Frontal cortex (tissue), 4 donors: Measurements from ENCODE around the gene FEN1. TPM values are rescaled to one million over a fixed set of nuclear protein-coding genes. Genes with fewer than 3 reads are reported as not detected.

Experiments used
- DNase-seq, 2 donors: peaks; one replicate each; pipeline ENCODE4 v3.0.0; 2012; ENCODE audit warnings: low spot score in 2 of 2
- FAIRE-seq: peaks from 2 replicates; lab custom pipeline; 2012; peaks lifted over from hg19 to GRCh38; lab: Jason Lieb, UNC
- total RNA-seq: library from RNA; depleted of rRNA; stranded (reverse); fragments of >200 nt; gene quantifications from one replicate; pipeline ENCODE4 v1.2.3, GENCODE V29; 2014
- donor health status: control.
- donor health status: control.
- donor health status: control.

The FEN1 gene, protein sequence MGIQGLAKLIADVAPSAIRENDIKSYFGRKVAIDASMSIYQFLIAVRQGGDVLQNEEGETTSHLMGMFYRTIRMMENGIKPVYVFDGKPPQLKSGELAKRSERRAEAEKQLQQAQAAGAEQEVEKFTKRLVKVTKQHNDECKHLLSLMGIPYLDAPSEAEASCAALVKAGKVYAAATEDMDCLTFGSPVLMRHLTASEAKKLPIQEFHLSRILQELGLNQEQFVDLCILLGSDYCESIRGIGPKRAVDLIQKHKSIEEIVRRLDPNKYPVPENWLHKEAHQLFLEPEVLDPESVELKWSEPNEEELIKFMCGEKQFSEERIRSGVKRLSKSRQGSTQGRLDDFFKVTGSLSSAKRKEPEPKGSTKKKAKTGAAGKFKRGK
- 15.9 TPM for total RNA-seq

DNA sequence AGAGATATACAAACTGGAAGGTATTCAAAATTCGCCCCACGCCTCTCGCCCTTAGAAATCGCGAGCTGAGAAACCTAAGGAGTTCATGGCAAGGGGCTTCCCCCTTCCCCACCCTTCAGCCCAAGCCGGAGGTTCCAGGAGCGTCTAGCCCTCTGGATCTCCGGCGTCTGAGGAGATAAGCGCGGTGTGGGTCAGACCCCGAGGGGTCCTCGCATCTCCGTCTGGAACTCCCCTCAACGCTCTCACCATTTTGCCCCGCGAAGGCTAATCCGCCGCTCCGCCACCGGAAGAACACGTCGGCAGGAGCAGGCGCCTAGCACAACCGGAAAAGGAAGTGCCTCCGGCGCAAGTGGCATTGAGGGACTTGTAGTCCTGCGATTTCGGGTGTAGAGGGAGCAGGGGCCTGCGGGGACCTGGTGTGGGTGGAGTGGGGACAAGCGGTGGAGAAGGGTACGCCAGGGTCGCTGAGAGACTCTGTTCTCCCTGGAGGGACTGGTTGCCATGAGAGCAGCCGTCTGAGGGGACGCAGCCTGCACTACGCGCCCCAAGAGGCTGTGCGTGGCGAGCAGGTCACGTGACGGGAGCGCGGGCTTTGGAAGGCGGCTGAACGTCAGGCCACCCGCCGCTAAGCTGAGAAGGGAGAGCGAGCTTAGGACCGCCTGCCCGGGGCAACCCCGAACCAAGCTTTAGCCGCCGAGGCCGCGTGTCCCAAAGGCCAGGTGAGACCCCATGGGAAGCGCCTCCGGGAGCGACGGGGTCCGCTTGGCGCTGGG, at the start of gene FEN1, which contains the start of gene TMEM258:
Gene FEN1 (plus strand): TSS at position 602 of the 773 bp plus-strand sequence. CDS start 2,451 bp downstream, outside the sequence.
Gene TMEM258 (minus strand): TSS at position 290 of the 773 bp plus-strand sequence. CDS start 41 bp downstream, at position 249.
- FAIRE-seq (no peak), DNase-seq (peak; percentile 83 to 88)

DNA sequence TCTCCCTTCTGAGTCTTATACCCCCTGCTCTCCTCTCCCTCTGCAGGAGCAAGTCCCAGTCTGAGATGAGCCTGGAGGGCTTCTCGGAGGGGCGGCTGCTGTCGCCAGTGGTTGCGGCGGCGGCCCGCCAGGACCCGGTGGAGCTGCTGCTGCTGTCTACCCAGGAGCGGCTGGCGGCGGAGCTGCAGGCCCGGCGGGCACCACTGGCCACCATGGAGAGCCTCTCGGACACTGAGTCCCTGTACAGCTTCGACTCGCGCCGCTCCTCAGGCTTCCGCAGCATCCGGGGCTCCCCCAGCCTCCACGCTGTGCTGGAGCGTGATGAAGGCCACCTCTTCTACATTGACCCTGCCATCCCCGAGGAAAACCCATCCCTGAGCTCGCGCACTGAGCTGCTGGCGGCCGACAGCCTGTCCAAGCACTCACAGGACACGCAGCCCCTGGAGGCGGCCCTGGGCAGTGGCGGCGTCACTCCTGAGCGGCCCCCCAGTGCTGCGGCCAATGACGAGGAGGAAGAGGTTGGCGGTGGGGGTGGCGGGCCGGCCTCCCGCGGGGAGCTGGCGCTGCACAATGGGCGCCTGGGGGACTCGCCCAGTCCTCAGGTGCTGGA, 49.1 kb upstream of the FEN1 start:
- FAIRE-seq (no peak), DNase-seq (no peak)

DNA sequence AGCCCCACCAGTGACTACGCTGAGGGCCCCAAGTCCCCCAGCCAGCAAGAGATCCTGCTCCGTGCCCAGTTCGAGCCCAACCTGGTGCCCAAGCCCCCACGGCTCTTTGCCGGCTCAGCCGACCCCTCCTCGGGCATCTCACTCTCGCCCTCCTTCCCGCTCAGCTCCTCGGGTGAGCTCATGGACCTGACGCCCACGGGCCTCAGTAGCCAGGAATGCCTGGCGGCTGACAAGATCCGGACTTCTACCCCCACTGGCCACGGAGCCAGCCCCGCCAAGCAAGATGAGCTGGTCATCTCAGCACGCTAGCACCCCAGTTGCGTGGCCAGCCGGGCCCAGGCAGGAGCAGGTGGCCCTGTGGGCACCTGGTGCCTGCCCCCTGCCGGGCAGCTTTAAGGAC, 48.5 kb upstream of the FEN1 start:
- no peak for FAIRE-seq
- DNase-seq: no peak

DNA sequence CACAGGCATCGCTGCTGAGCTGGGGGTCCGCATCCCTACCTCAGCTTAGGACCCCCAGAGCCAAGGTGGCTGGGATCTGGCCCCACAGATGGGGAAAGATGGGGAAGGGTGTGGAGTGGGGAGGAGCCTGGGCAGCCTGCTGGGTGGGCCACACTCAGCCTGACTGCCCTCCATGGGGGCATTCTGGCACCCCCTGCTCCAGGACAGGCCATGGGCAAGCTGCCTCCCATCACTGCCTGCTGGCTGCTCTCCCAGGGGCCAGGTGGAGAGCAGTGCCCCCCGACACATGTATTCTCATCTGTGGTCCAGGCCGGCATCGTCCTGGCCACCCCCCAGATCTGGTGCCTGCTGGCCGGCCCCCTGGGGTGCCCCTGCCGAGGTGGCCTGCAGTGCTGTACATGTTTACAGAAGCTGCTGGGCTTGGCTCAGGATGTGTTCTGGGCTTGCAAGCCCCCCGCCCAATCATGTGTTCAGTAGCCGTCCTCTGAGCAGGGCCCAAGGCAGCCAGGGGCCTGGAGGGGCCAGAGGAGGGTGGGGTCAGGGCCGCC, 48.0 kb upstream of the FEN1 start:
- no peak for FAIRE-seq
- DNase-seq: no peak

DNA sequence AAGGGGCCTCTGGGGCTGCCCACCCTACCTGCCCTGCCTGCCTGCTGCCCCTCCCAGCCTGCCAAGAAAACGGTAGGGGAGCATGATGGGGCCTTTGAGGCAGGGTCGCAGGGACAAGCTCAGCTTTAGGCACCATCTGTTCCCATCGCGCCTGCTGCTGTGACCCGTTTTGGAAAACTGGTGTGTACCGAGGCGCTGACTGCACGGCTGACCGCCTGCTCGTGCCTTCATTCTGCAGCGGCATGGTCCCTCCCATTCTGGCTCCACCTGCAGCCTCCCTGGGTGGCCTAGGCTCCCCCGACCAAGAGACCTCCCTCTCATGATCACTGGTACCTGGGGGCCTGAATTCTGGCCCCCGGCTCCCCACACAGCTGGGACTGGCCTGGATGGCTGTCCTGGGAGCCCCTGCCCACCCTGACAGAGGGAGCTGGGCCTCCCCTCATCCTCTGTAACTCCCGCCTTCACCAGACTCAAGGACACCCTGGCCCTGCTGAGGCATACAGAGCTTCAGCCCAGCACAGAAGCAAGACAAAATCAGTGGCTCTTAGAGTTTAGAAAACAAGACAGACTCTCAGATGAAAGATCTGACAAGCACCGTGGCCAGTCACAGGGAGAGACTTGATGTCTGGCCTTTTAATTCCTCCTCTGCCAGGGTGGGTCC, 46.8 kb upstream of the FEN1 start:
- FAIRE-seq: no peak
- DNase-seq: no peak

GRCh38 chr11:61746442-61747191, 46.1 kb upstream of the FEN1 start:
- no peak for FAIRE-seq
- no peak for DNase-seq

- DNase-seq: peak; percentile 80 to 82
- FAIRE-seq: no peak
Observed at GRCh38 chr11:61747192-61747966, 45.3 kb upstream of the FEN1 start.

DNA sequence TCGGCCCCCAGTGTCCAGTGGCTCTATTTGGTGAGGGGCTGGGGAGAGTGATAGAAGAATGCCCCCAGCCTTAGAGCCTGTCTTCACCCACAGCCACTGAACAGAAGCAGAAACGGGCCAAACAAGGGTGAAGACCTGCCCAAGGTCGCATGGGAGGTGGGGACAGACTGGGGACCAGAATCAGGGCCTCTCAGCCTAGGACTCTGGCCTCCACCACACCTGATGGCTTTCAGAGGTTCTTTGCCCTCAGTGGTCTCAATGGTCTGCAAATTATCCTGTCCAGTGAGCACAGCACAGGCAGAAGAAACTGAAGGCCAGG, 44.8 kb upstream of the FEN1 start:
- DNase-seq (no peak), FAIRE-seq (no peak)

DNA sequence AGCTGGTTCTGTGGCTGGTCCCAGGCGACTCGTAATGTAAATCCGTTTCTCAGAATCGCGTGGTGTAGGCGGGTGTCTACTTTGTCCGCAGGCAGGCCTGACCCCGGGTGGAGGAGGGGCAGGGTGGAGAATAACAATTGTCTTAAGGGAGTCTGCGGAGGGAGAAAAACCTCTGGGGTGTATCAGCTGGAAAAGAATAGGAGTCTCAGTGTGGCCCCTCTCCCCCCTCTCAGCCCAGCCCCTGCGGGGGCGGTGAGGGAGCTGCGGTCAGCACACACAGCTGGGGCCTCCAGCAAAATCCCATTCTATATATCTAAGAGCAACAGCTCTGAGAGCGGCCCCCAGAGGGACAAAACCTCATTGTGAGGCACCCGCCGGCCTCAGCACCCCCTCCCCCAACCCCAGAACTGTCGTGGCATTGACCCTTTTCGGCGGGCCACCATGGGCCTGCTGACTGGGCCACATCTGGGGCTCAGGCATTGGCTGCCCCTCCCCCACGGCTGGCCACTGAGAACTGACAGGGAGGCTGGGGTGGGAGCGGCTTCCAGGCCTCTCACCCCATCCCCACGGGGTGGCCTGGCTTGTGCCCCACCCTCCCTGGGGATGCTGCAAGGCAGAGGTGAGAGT, 43.0 kb upstream of the FEN1 start:
- FAIRE-seq: no peak
- peak in 1 of 2 donors; percentile 79 for DNase-seq

- FAIRE-seq: no peak
- DNase-seq: no peak
Observed at GRCh38 chr11:61750631-61751273, 42.0 kb upstream of the FEN1 start.

GRCh38 chr11:61751384-61751783, 41.3 kb upstream of the FEN1 start:
- FAIRE-seq: no peak
- no peak for DNase-seq

GRCh38 chr11:61752117-61752924, 40.4 kb upstream of the FEN1 start, which contains the start of gene MYRF:
Gene MYRF, plus strand, starts transcription at chr11:61752636. Its CDS starts 109 bp downstream, at chr11:61752745.
- DNase-seq (peak; percentile 77 to 85), FAIRE-seq (no peak)

GRCh38 chr11:61752925-61753521, 39.7 kb upstream of the FEN1 start:
- FAIRE-seq (no peak), DNase-seq (no peak)

GRCh38 chr11:61753672-61754071, 39.0 kb upstream of the FEN1 start:
- FAIRE-seq (no peak), DNase-seq (no peak)

DNA sequence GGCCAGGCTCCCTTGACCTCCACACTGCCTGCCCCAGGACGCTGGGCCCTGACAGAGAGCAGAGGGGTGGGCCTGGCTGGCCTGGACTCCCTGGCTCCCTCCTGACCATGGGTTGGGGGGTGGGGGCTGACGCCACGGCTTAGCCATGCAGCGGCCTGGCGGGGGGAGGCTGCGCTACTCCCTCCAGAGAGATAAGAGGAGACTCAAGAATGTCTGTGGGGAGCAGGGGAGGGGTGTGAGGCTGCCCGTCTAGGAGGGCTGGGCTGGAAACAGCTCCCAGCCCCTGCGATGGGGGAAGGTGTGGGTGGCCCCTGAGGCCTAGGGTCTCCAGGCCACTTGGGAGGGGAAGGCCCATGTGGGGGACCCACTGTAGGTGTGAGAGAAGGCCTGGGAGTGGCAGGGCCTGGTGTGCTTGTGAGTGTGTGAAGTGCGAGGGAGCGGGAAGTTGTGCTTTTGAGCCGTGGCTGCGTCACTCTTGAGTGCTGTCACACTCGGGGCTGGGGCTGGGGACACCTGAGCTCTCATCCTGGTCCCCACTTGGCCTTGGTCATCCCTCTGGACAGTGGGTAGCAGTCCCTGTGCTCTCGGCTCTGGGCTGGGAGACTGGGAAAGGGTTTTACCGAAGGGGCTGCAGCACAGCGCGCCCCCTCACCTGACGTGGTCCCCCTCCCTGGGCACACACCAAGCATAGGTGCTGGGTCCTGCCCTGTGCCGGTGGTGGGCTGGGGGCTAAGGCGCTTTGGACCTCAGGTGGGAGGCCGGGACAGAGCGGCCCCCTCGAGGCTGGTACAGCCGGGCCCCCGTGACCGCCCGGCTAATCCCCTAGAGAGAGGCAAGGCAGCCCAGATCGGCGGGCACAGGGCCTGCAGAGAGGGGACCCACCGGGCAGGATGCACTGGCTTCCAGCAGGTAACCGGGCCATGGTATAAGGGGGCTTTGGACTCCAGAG, 37.9 kb upstream of the FEN1 start:
- no peak for FAIRE-seq

More for the DNA sequence above, 37.9 kb upstream of the FEN1 start:
- DNase-seq: no peak
